Measurements from ENCODE around the gene LARP4.
"Not testable (repeated sequence)": the region's sequence is repeated elsewhere in the genome, so short reads cannot be mapped to it uniquely, and the experiment has no call there.

LARP4 gene

GRCh38 chr12:50483488-50483887 lies 82.8 kb downstream of the LARP4 start:
- DNase-seq (ENCODE audit: low read depth): no peak
- TF ChIP-seq, protein P1, sequence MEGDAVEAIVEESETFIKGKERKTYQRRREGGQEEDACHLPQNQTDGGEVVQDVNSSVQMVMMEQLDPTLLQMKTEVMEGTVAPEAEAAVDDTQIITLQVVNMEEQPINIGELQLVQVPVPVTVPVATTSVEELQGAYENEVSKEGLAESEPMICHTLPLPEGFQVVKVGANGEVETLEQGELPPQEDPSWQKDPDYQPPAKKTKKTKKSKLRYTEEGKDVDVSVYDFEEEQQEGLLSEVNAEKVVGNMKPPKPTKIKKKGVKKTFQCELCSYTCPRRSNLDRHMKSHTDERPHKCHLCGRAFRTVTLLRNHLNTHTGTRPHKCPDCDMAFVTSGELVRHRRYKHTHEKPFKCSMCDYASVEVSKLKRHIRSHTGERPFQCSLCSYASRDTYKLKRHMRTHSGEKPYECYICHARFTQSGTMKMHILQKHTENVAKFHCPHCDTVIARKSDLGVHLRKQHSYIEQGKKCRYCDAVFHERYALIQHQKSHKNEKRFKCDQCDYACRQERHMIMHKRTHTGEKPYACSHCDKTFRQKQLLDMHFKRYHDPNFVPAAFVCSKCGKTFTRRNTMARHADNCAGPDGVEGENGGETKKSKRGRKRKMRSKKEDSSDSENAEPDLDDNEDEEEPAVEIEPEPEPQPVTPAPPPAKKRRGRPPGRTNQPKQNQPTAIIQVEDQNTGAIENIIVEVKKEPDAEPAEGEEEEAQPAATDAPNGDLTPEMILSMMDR (IDR thresholded peaks at IDR 0.05; ENCODE audit: low read depth, low read length): no peak
- TF ChIP-seq, protein P2, sequence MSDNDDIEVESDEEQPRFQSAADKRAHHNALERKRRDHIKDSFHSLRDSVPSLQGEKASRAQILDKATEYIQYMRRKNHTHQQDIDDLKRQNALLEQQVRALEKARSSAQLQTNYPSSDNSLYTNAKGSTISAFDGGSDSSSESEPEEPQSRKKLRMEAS (IDR thresholded peaks at IDR 0.05; ENCODE audit: low read depth, low read length): no peak
- TF ChIP-seq POLR2A (IDR thresholded peaks at IDR 0.05; ENCODE audit: extremely low read depth, insufficient read length) (no peak), MYC (IDR thresholded peaks at IDR 0.05; ENCODE audit: low read depth, low read length) (no peak)
- no peak overlapping the region for H3K4me3 ChIP-seq (ENCODE audit: low read depth, low read length)

DNA sequence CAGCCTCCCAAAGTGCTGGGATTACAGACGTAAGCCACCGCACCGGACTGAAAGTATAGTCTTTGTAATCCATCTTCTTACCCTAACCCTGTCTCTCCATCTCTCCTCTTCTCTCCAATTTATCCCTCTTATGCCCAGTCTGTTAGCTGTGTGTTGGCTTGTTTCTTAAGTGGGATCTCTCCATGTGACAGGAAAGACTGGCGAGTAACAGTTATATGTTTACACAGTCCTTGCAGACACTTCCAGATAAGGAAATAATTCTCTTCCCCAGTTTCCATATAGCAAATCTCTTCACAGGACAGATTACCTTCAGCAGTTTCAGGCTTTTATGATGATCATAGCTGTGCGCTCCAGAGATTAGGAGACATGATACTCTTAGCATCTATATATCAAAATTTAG lies 88.1 kb downstream of the LARP4 start:
- H3K4me3 ChIP-seq (ENCODE audit: low read depth, low read length): no peak overlapping the region
- DNase-seq (ENCODE audit: low read depth): no peak
- TF ChIP-seq MYC (IDR thresholded peaks at IDR 0.05; ENCODE audit: low read depth, low read length) (no peak), POLR2A (IDR thresholded peaks at IDR 0.05; ENCODE audit: extremely low read depth, insufficient read length) (no peak)
- TF ChIP-seq, protein P1 (IDR thresholded peaks at IDR 0.05; ENCODE audit: low read depth, low read length): no peak
- TF ChIP-seq, protein P2 (IDR thresholded peaks at IDR 0.05; ENCODE audit: low read depth, low read length): no peak

GRCh38 chr12:50498119-50498518 lies 97.4 kb downstream of the LARP4 start:
- not testable (repeated sequence) for DNase-seq (ENCODE audit: low read depth); H3K4me3 ChIP-seq (ENCODE audit: low read depth, low read length)

DNA sequence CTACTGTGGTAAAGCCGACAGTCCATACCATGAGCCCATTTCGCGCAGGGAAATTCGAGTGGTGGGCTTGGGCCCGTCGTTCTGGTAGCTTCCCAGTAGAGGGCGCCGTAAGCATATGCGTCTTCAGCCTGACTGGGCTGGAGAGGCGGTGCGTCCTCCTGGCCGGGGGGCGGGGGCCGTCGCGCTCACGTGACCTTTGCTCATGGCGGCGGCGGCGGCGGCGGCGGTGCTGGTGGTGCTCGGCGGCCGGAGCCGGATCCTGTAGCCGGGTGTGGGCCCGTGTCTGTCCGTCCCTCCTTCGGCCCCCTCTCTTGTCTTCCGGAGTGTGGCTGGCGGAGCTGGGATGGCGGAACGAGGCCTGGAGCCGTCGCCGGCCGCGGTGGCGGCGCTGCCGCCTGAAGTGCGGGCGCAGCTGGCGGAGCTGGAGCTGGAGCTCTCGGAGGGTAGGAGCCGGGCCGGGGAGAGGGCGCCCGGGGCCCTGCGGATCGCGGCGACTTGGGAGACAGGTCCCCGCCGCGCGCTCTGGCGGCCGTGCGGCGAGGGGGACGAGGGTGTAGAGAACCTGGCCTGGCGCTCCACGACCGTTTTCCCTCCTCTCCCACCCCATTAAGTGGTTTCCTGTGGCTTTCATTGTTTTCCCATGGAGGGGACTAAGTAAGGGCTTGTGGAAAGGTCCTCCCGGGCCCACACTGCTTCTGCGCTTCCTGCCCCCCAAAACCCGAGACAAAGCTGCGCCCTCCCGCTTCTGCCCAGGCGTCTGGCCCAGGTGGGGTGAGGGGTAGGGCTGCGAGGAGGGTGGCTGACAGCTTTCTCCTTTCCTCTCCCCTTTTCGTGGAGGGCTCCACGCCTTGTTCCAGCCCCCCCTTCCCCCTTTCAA lies 104.4 kb downstream of the LARP4 start, which contains the start of gene DIP2B:
TSS of gene DIP2B (plus strand) at position 188 of the 877 bp plus-strand sequence. CDS start at position 344, 156 bp downstream.
- peak; percentile 96 for DNase-seq (ENCODE audit: low read depth)
- peak within 1 kb of the TSS; percentile 77 for H3K4me3 ChIP-seq (ENCODE audit: low read depth, low read length)
- peak; percentile 74 for TF ChIP-seq MYC (IDR thresholded peaks at IDR 0.05; ENCODE audit: low read depth, low read length)
- TF ChIP-seq, protein P2 (IDR thresholded peaks at IDR 0.05; ENCODE audit: low read depth, low read length): peak; percentile 85
- TF ChIP-seq, protein P1 (IDR thresholded peaks at IDR 0.05; ENCODE audit: low read depth, low read length): peak; percentile 84
- peak; percentile 21 for TF ChIP-seq POLR2A (IDR thresholded peaks at IDR 0.05; ENCODE audit: extremely low read depth, insufficient read length)

- peak; percentile 77 for DNase-seq (ENCODE audit: low read depth)
- TF ChIP-seq, protein P2 (IDR thresholded peaks at IDR 0.05; ENCODE audit: low read depth, low read length): peak; percentile 57
- TF ChIP-seq, protein P1 (IDR thresholded peaks at IDR 0.05; ENCODE audit: low read depth, low read length): no peak
- no peak for TF ChIP-seq POLR2A (IDR thresholded peaks at IDR 0.05; ENCODE audit: extremely low read depth, insufficient read length)
- TF ChIP-seq MYC (IDR thresholded peaks at IDR 0.05; ENCODE audit: low read depth, low read length): peak; percentile 33; the same call in 1 of the 2 replicates
- H3K4me3 ChIP-seq (ENCODE audit: low read depth, low read length): peak overlapping the region; percentile 77
Observed at GRCh38 chr12:50505675-50506530, 105.2 kb downstream of the LARP4 start.

All from NB4 (cell line).